K562 (cell line): ENCODE data around the gene HMGCL. TPM values are rescaled to one million over a fixed set of nuclear protein-coding genes. Genes with fewer than 3 reads are reported as not detected.

Experiments used
- BMI1 ChIP-seq: fragments of 150-350 bp; IDR thresholded peaks from 2 replicates; pipeline ENCODE4 v1.6.1; 2014; ENCODE audit warnings: low read length
- CBFA2T3 ChIP-seq: fragments of 450-650 bp; IDR thresholded peaks from 2 replicates; pipeline ENCODE4 v1.6.1; 2017
- CHCHD3 ChIP-seq: fragments of 250-450 bp; sonication (Bioruptor Pico); IDR thresholded peaks from 2 replicates; pipeline ENCODE4 v2.1.2; 2022; ENCODE audit warnings: mild to moderate bottlenecking
- KLF1 ChIP-seq: fragments of 450-650 bp; IDR thresholded peaks from 2 replicates; pipeline ENCODE4 v1.6.1; 2016; ENCODE audit warnings: missing genetic modification characterization, missing compliant biosample characterization
- LEF1 ChIP-seq: fragments of 450-650 bp; IDR thresholded peaks from 2 replicates; pipeline ENCODE4 v1.6.1; 2016; ENCODE audit warnings: mild to moderate bottlenecking
- NBN ChIP-seq: fragments of 450-650 bp; IDR thresholded peaks from 2 replicates; pipeline ENCODE4 v1.6.1; 2016; ENCODE audit warnings: low read depth, mild to moderate bottlenecking
- POLR2A ChIP-seq: fragments of 450-650 bp; conservative IDR thresholded peaks from 2 replicates; pipeline ENCODE4 v1.6.1; 2016
- POLR3A ChIP-seq: IDR thresholded peaks from 2 replicates; pipeline ENCODE4 v1.6.1; 2011; ENCODE audit warnings: borderline replicate concordance, mild to moderate bottlenecking, moderate library complexity; ENCODE audit not compliant: insufficient read length, insufficient read depth; ENCODE audit errors: extremely low read depth
- RFX1 ChIP-seq: fragments of 450-650 bp; IDR thresholded peaks from 2 replicates; pipeline ENCODE4 v1.6.1; 2016; ENCODE audit warnings: mild to moderate bottlenecking, moderate library complexity
- SMC3 ChIP-seq: conservative IDR thresholded peaks from 2 replicates; pipeline ENCODE4 v1.6.1; 2011; ENCODE audit warnings: low read depth, low read length, improper control_type of control experiment; ENCODE audit not compliant: insufficient read depth
- ZNF121 ChIP-seq: sonication (generic); formaldehyde crosslinking; conservative IDR thresholded peaks from 2 replicates; pipeline ENCODE4 v1.8.0; 2022; ENCODE audit warnings: missing genetic modification reagents
- ZNF165 ChIP-seq: fragments of 250-450 bp; sonication (Bioruptor Pico); IDR thresholded peaks from 2 replicates; pipeline ENCODE4 v1.4.0; 2020; ENCODE audit warnings: borderline replicate concordance
- ZNF174 ChIP-seq: fragments of 250-450 bp; sonication (Bioruptor Pico); IDR thresholded peaks from 2 replicates; pipeline ENCODE4 v1.4.0; 2020; ENCODE audit warnings: mild to moderate bottlenecking
- ZNF57 ChIP-seq: fragments of 450-650 bp; formaldehyde crosslinking; IDR thresholded peaks from 2 replicates; pipeline ENCODE4 v1.4.0; 2020; ENCODE audit warnings: mild to moderate bottlenecking, moderate library complexity
- polyA plus RNA-seq, 8 experiments: library from polyadenylated mRNA; depleted of rRNA in 4 of 8; stranded (reverse) in 5 of 8; unstranded in 3 of 8; fragments of >200 nt; fragmentation: Nextera tagmentation in 2 of 8; fragmentation: Illumina TruSeq in 1 of 8; extraction: Ambion mirVana in 2 of 8; extraction: Trizol in 1 of 8; gene quantifications; 2 replicates each; pipeline versions ENCODE4 v1.2.1 to v1.2.3, GENCODE V29; 2011 to 2014; ENCODE audit warnings: inconsistent platforms in 1 of 8, missing spikeins in 1 of 8
- total RNA-seq, 7 experiments: library from RNA; depleted of rRNA in 6 of 7; stranded (reverse); fragments of >200 nt in 6 of 7; fragmentation: Illumina TruSeq in 2 of 7; extraction: Trizol in 2 of 7; gene quantifications; 2 replicates each; pipeline versions ENCODE4 v1.2.1 to v1.2.3, GENCODE V29; 2011 to 2021; ENCODE audit warnings: low replicate concordance in 1 of 7
- TF ChIP-seq, protein P1 (sequence below), 2 experiments: fragments of 450-650 bp in 1 of 2; sonication (generic) in 1 of 2; formaldehyde crosslinking in 1 of 2; IDR thresholded peaks; 2 replicates each; pipeline versions ENCODE4 v1.7.1 to v1.9.0; 2016 to 2022; ENCODE audit warnings: inconsistent platforms in 1 of 2, mild to moderate bottlenecking in 1 of 2, missing genetic modification reagents in 1 of 2
- TF ChIP-seq, protein P2 (sequence below): sonication (generic); formaldehyde crosslinking; IDR thresholded peaks from 2 replicates; pipeline ENCODE4 v1.8.0; 2022; ENCODE audit warnings: mild to moderate bottlenecking, missing genetic modification reagents

HMGCL gene
- total and polyA plus RNA-seq, 9 of the 15 experiments (the other 6 are each of a cell fraction or from before 2014, with no cell fraction given), result 18.0 to 82.2 (median 24.2) TPM

DNA sequence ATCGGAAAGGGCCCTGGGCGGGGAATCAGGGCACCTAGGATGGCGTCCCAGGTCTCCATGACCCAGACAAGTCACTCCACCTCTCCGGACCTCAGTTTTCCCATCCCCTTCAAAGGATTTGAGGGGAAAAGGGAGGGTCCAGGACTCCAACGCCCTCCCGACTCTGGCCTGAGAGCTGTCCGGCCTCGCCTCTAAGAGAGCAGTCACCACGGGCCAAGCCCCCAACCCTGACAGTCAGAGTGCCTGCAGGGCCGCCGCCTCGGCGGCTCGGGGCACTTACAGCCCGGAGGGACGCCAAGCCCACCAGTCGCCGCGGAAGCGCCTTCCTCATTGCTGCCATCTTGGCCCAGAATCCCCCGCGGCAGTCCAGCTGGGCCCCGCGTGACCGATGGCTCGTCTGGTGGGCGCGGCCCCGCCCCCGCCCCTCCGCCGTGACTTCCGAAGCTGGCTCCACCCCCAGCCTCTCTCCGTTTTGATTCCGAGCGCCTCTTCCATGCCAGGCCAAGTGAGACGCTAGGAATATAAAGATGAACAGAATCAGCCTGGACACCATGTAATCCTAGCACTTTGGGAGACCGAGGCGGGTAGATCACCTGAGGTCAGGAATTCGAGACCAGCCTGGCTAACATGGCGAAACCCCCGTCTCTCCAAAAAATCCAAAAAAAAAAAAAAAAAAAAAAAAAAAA lies at the start of gene HMGCL (continued):
- TF ChIP-seq, protein P1, sequence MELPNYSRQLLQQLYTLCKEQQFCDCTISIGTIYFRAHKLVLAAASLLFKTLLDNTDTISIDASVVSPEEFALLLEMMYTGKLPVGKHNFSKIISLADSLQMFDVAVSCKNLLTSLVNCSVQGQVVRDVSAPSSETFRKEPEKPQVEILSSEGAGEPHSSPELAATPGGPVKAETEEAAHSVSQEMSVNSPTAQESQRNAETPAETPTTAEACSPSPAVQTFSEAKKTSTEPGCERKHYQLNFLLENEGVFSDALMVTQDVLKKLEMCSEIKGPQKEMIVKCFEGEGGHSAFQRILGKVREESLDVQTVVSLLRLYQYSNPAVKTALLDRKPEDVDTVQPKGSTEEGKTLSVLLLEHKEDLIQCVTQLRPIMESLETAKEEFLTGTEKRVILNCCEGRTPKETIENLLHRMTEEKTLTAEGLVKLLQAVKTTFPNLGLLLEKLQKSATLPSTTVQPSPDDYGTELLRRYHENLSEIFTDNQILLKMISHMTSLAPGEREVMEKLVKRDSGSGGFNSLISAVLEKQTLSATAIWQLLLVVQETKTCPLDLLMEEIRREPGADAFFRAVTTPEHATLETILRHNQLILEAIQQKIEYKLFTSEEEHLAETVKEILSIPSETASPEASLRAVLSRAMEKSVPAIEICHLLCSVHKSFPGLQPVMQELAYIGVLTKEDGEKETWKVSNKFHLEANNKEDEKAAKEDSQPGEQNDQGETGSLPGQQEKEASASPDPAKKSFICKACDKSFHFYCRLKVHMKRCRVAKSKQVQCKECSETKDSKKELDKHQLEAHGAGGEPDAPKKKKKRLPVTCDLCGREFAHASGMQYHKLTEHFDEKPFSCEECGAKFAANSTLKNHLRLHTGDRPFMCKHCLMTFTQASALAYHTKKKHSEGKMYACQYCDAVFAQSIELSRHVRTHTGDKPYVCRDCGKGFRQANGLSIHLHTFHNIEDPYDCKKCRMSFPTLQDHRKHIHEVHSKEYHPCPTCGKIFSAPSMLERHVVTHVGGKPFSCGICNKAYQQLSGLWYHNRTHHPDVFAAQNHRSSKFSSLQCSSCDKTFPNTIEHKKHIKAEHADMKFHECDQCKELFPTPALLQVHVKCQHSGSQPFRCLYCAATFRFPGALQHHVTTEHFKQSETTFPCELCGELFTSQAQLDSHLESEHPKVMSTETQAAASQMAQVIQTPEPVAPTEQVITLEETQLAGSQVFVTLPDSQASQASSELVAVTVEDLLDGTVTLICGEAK (IDR thresholded peaks at IDR 0.05), result no peak
- TF ChIP-seq, protein P1 (CRISPR knock-in tag; IDR thresholded peaks at IDR 0.05), result no peak
- TF ChIP-seq POLR2A (peak; percentile 98), CHCHD3 (CRISPR knock-in tag) (0 out of 2 replicates have a peak, but pooled peaks have one; percentile 72), RFX1 (no peak), ZNF121 (no peak), ZNF57 (CRISPR knock-in tag) (no peak), BMI1 (no peak), ZNF174 (no peak), NBN (no peak), ZNF165 (CRISPR knock-in tag) (peak; percentile 73; the same call in 1 of the 2 replicates), SMC3 (no peak), POLR3A (no peak), KLF1 (peak; percentile 35; the same call in 1 of the 2 replicates), CBFA2T3 (peak; percentile 28), LEF1 (no peak; the same call in 1 of the 2 replicates)
- TF ChIP-seq, protein P2, sequence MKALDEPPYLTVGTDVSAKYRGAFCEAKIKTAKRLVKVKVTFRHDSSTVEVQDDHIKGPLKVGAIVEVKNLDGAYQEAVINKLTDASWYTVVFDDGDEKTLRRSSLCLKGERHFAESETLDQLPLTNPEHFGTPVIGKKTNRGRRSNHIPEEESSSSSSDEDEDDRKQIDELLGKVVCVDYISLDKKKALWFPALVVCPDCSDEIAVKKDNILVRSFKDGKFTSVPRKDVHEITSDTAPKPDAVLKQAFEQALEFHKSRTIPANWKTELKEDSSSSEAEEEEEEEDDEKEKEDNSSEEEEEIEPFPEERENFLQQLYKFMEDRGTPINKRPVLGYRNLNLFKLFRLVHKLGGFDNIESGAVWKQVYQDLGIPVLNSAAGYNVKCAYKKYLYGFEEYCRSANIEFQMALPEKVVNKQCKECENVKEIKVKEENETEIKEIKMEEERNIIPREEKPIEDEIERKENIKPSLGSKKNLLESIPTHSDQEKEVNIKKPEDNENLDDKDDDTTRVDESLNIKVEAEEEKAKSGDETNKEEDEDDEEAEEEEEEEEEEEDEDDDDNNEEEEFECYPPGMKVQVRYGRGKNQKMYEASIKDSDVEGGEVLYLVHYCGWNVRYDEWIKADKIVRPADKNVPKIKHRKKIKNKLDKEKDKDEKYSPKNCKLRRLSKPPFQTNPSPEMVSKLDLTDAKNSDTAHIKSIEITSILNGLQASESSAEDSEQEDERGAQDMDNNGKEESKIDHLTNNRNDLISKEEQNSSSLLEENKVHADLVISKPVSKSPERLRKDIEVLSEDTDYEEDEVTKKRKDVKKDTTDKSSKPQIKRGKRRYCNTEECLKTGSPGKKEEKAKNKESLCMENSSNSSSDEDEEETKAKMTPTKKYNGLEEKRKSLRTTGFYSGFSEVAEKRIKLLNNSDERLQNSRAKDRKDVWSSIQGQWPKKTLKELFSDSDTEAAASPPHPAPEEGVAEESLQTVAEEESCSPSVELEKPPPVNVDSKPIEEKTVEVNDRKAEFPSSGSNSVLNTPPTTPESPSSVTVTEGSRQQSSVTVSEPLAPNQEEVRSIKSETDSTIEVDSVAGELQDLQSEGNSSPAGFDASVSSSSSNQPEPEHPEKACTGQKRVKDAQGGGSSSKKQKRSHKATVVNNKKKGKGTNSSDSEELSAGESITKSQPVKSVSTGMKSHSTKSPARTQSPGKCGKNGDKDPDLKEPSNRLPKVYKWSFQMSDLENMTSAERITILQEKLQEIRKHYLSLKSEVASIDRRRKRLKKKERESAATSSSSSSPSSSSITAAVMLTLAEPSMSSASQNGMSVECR (CRISPR knock-in tag), result peak; percentile 88
